Suprapubic skin (tissue), 4 donors: Measurements from ENCODE around the gene PRDX2. TPM values are rescaled to one million over a fixed set of nuclear protein-coding genes. Genes with fewer than 3 reads are reported as not detected.

Experiments used
- DNase-seq, 2 donors: peaks; one replicate each; pipeline ENCODE4 v3.0.0-alpha.2; 2019; ENCODE audit warnings: low spot score in 2 of 2
- H3K27ac ChIP-seq: fragments of 200-600 bp; sonication (generic); one replicate; pipeline ENCODE4 v1.5.1; 2019
- H3K27me3 ChIP-seq: fragments of 200-600 bp; sonication (generic); one replicate; pipeline ENCODE4 v1.5.1; 2019
- H3K36me3 ChIP-seq: fragments of 200-600 bp; sonication (generic); one replicate; pipeline ENCODE4 v1.5.1; 2019
- H3K4me1 ChIP-seq: fragments of 200-600 bp; sonication (generic); one replicate; pipeline ENCODE4 v1.5.1; 2019
- H3K4me3 ChIP-seq: fragments of 200-600 bp; sonication (generic); one replicate; pipeline ENCODE4 v1.5.1; 2019; ENCODE audit warnings: mild to moderate bottlenecking
- H3K9me3 ChIP-seq: fragments of 200-600 bp; sonication (generic); one replicate; pipeline ENCODE4 v1.5.1; 2019
- EP300 ChIP-seq: sonication (generic); formaldehyde crosslinking; IDR thresholded peaks from one replicate; pipeline ENCODE4 v1.6.1; 2017; ENCODE audit warnings: antibody characterized with exemption
- POLR2A ChIP-seq, 2 donors: fragments of 450-650 bp; IDR thresholded peaks; one replicate each; pipeline ENCODE4 v1.6.1; 2017; ENCODE audit warnings: antibody characterized with exemption in 2 of 2, mild to moderate bottlenecking in 2 of 2, moderate library complexity in 2 of 2
- POLR2AphosphoS5 ChIP-seq, 3 donors: sonication (generic); formaldehyde crosslinking; IDR thresholded peaks; one replicate each; pipeline ENCODE4 v1.6.1; 2017; ENCODE audit warnings: antibody characterized with exemption in 3 of 3
- WGBS: methylation state at CpG from one replicate; pipeline ENCODE4 v1.1.5; 2018; 5-methylcytosine and 5-hydroxymethylcytosine counted together
- total RNA-seq, 4 donors: library from RNA; depleted of rRNA; stranded (reverse); fragments of >200 nt; gene quantifications; one replicate each; pipeline ENCODE4 v1.1.0, GENCODE V29; 2016
- TF ChIP-seq, protein P1 (sequence below), 2 donors: fragments of 200-600 bp in 1 of 2; fragments of 450-650 bp in 1 of 2; sonication (generic) in 1 of 2; IDR thresholded peaks; one replicate each; pipeline ENCODE4 v1.5.1; 2016 to 2019; ENCODE audit warnings: antibody characterized with exemption in 2 of 2, mild to moderate bottlenecking in 1 of 2, moderate library complexity in 1 of 2

The PRDX2 gene
- total RNA-seq, 4 donors from 2014 or later = 270 to 579 (median 540) TPM

DNA sequence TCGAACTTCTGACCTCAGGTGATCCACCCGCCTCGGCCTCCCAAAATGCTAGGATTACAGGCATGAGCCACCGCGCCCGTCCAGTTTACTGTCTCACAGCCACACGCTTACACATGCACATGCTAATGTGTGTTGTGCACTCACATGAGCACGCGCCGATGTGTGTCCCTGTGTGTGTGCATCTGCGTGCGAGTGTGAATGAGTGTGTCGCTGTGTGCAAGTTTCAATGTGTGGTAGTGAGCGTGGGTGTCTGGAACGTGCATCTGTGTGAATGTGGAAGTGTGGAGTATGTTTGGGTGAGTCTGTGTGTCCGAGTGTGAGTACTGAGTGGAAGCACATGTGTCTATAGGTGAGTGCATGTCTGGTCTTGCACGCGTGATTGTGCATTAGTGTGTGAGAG, 40.9 kb upstream of the PRDX2 start:
- Histone ChIP-seq H3K27ac (no peak overlapping the region), H3K36me3 (no peaks in the 10 kb centered on the region), H3K4me3 (no peak overlapping the region), H3K9me3 (no peaks in the 10 kb centered on the region), H3K4me1 (peaks cover 23% of the 10 kb centered on the region), H3K27me3 (peaks cover 76% of the 10 kb centered on the region)
- no peak for DNase-seq
- WGBS = 94% methylated on average over 18 of the region's 18 CpGs
- no peak for TF ChIP-seq POLR2A (IDR thresholded peaks at IDR 0.05)
- TF ChIP-seq EP300 = no peak
- no peak for TF ChIP-seq POLR2AphosphoS5 (IDR thresholded peaks at IDR 0.05)
- TF ChIP-seq, protein P1, sequence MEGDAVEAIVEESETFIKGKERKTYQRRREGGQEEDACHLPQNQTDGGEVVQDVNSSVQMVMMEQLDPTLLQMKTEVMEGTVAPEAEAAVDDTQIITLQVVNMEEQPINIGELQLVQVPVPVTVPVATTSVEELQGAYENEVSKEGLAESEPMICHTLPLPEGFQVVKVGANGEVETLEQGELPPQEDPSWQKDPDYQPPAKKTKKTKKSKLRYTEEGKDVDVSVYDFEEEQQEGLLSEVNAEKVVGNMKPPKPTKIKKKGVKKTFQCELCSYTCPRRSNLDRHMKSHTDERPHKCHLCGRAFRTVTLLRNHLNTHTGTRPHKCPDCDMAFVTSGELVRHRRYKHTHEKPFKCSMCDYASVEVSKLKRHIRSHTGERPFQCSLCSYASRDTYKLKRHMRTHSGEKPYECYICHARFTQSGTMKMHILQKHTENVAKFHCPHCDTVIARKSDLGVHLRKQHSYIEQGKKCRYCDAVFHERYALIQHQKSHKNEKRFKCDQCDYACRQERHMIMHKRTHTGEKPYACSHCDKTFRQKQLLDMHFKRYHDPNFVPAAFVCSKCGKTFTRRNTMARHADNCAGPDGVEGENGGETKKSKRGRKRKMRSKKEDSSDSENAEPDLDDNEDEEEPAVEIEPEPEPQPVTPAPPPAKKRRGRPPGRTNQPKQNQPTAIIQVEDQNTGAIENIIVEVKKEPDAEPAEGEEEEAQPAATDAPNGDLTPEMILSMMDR (IDR thresholded peaks at IDR 0.05) = no peak

DNA sequence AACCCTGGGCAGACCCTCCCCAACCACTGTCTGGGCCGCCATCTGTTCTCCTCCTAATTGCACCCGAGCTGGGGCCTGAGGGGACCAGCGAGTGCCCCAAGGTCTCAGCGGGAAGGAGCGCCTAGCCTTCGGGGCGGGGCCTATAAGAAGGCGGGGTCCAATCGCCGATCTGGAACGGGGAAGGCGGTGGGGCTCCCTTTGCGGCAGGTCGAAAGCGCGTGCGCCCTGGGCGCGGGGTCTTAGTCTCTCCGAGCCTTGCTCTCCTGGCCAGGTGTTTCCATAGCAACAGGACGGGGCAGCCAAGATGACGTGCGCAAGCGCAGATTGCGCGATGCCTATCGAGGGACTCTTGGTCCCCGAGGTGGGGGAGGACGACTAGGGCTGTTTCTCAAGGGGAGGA, 39.5 kb upstream of the PRDX2 start:
- TF ChIP-seq POLR2A (IDR thresholded peaks at IDR 0.05) (no peak), EP300 (no peak), POLR2AphosphoS5 (IDR thresholded peaks at IDR 0.05) (no peak)
- TF ChIP-seq, protein P1 (IDR thresholded peaks at IDR 0.05) = no peak
- no peaks in the 10 kb centered on the region for H3K36me3 ChIP-seq
- peaks cover 88% of the 10 kb centered on the region for H3K27me3 ChIP-seq
- 5% methylated on average over 23 of the region's 29 CpGs for WGBS
- no peaks in the 10 kb centered on the region for H3K9me3 ChIP-seq
- H3K4me3 ChIP-seq = peak overlapping the region; percentile 24
- peaks cover 19% of the 10 kb centered on the region for H3K4me1 ChIP-seq
- H3K27ac ChIP-seq = no peak overlapping the region
- no peak for DNase-seq

DNA sequence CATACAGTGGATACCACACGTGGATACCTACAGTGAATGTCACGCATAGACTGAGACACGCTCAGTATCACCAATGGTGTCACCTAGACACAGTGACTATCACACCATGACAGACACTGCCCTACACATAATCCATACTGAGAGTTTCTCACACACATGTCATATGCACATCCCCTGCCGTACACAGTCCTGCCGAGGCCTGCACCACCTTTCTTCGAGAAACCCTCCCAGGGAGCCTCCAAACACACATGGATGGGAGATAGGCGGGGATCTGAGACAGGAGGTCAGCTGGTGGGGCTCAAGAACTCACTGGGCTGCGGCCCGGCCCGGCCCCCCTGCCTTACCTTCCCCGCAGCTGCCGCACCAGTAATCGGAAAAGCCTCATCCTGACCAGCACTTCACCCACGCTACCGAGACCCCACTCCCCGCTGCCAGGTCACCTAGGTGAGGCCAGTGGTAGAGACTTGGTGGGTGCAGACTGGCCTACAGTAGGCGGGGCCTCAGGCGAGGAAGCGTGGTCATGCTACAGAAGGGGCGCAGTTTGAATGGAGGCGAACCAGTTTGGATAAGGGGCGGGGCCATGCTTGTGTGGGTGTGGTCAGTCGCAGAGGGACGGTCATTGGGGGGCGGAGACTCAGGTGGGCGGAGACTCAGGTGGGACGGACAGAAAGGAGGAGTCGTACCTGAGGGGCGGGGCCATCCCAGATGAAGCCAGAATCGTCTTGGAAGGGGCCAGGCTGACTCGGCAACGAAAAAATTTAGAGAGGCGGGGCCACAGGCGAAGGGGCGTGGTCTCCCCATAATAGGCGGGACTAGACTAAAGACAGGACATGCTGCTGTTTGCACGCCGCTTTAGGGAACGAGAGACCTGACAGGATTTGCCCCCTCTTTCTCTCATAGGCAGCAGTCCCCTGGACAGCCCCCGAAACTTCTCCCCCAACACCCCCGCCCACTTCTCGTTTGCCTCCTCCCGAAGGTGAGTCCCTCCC, 38.8 kb upstream of the PRDX2 start:
- Histone ChIP-seq H3K4me1 (peaks cover 19% of the 10 kb centered on the region), H3K27ac (no peak overlapping the region), H3K36me3 (no peaks in the 10 kb centered on the region), H3K9me3 (no peaks in the 10 kb centered on the region), H3K4me3 (peak overlapping the region; percentile 24), H3K27me3 (peaks cover 91% of the 10 kb centered on the region)
- no peak for TF ChIP-seq EP300
- TF ChIP-seq POLR2AphosphoS5 (IDR thresholded peaks at IDR 0.05) = no peak
- TF ChIP-seq, protein P1 (IDR thresholded peaks at IDR 0.05) = no peak
- TF ChIP-seq POLR2A (IDR thresholded peaks at IDR 0.05) = no peak
- DNase-seq = peak in 1 of 2 donors; percentile 68
- 16% methylated on average over 35 of the region's 43 CpGs for WGBS

DNA sequence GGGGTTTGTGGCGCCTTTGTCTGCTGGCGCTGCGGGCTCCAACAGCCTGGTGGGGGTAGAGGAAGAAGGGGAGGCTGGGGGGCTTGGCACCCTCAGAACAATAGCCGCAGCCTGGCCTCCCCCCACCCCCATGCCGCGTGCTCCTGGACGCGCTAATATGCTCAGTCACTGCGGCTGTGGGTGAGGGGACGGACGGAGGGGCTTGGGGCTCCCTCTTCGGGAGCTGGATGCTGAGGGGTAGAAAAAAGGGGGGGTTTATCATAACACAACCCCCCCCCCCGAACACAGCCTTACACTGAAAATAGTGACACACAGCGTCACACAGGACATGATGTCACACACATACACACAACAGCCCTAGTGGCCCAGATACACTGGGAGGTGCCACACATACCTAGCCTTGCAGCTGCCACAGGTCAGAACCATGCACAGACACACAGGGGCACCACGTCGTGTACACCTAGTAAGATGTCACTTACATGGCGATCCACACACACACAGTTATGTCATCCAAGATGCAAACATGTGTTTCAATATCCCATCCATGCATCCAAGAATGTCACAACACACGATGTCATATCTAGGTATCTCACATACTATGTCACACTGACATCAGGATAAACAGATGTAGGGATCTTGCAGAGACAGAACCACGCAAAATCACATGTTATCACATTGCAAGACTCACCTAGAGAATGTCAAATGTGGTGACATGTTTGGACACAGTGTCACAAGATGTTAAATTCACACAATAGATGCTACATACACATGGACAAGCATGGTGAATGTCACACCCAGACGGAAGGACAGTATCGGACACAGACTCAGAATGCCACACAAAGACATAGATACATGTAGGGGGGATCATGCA, 37.5 kb upstream of the PRDX2 start:
- peak overlapping the region; percentile 42 for H3K4me3 ChIP-seq
- no peaks in the 10 kb centered on the region for H3K9me3 ChIP-seq
- WGBS = 28% methylated on average over 15 of the region's 21 CpGs

More for the DNA sequence above, 37.5 kb upstream of the PRDX2 start:
- H3K4me1 ChIP-seq = peaks cover 21% of the 10 kb centered on the region
- no peak overlapping the region for H3K27ac ChIP-seq
- TF ChIP-seq POLR2A (IDR thresholded peaks at IDR 0.05) = no peak
- no peak for TF ChIP-seq POLR2AphosphoS5 (IDR thresholded peaks at IDR 0.05)
- TF ChIP-seq, protein P1 (IDR thresholded peaks at IDR 0.05) = no peak
- no peak for TF ChIP-seq EP300
- no peaks in the 10 kb centered on the region for H3K36me3 ChIP-seq
- no peak for DNase-seq
- peaks cover 99% of the 10 kb centered on the region for H3K27me3 ChIP-seq
